ENCODE data around the gene HS3ST2.
"Not testable (repeated sequence)": the region's sequence is repeated elsewhere in the genome, so short reads cannot be mapped to it uniquely, and the experiment has no call there.

HS3ST2 gene

DNA sequence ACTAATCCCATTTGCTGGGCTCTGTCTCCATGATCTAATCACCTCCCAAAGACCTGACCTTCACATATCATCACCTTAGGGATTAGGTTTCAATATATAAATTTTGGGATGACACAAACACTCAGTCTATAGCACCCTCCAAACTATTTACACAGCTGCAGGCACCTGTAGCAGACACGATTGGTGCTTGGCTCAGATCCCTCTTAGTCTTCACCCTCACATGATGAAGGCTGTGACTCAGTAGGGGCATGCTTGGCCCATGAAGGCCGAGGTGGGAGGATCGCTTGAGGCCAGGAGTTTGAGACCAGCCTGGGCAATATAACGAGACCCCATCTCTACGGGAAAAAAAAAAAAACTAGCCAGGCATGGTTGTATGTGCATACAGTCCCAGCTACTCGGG, 73.5 kb downstream of the HS3ST2 start:
- Histone ChIP-seq H3K27ac (no peak overlapping the region), H3K4me3 (no peak overlapping the region)
- DNase-seq (ENCODE audit: low spot score): no peak
- TF ChIP-seq, protein P1, sequence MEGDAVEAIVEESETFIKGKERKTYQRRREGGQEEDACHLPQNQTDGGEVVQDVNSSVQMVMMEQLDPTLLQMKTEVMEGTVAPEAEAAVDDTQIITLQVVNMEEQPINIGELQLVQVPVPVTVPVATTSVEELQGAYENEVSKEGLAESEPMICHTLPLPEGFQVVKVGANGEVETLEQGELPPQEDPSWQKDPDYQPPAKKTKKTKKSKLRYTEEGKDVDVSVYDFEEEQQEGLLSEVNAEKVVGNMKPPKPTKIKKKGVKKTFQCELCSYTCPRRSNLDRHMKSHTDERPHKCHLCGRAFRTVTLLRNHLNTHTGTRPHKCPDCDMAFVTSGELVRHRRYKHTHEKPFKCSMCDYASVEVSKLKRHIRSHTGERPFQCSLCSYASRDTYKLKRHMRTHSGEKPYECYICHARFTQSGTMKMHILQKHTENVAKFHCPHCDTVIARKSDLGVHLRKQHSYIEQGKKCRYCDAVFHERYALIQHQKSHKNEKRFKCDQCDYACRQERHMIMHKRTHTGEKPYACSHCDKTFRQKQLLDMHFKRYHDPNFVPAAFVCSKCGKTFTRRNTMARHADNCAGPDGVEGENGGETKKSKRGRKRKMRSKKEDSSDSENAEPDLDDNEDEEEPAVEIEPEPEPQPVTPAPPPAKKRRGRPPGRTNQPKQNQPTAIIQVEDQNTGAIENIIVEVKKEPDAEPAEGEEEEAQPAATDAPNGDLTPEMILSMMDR (IDR thresholded peaks at IDR 0.05): no peak

DNA sequence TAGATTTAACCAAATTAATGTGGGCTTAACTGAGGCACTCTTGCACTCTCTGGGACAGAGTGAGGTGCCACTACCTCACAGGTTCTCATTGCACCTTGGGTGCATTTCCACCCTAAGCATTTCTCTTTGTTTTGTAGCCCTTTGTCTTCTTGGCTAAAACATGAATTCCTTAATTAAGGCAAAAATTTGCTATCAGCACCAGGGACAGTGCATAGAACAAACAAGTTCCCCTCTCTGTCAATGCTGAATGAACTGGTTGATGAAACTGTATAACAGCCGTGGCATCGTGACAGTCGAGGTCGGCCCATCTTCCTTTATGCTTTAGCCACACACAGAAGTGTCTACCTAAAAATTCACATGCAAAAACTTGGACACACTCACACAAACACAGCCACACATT, 74.8 kb downstream of the HS3ST2 start:
- no peak for DNase-seq (ENCODE audit: low spot score)
- H3K27ac ChIP-seq: no peak overlapping the region
- no peak overlapping the region for H3K4me3 ChIP-seq
- TF ChIP-seq, protein P1 (IDR thresholded peaks at IDR 0.05): no peak

DNA sequence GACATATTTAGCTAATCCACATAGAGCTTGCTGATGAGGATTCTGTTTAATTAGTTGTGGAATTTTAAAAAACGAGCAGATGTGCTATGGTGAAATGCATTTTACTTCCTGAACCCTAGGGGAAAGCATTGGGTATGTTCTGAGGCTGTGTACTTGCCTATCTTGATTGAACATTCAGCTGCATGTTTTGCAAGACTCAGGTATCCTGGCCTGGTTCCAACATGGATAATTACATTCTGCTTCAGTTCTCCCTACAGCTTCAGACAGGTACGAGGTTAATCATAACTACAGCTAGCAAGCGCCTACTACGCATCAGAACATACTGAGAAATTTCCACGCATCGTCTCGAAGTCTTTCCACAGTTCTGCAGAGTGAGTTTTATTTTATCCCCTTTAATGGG, 77.0 kb downstream of the HS3ST2 start:
- DNase-seq (ENCODE audit: low spot score): no peak
- H3K4me3 ChIP-seq: no peak overlapping the region
- H3K27ac ChIP-seq: no peak overlapping the region
- TF ChIP-seq, protein P1 (IDR thresholded peaks at IDR 0.05): no peak

DNA sequence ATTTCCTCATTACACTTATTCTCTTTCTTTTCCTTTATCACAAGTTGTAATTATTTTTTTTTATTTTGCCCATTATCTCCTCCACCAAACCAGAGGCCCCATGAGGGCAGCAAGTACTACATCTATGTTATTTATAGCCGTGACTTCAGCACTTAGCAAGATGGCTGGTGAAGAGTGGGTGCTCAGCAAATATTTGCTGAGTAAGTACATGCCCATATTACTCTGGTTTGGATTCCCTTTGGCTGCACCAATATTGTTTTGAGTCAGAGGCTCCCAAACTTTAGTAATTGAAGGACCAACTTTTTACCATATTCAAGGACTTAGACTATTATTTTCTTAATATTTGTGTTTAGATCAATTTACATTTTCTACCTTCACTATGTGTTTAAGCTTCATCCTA, 83.2 kb downstream of the HS3ST2 start:
- DNase-seq (ENCODE audit: low spot score): no peak
- no peak overlapping the region for H3K27ac ChIP-seq
- no peak overlapping the region for H3K4me3 ChIP-seq
- TF ChIP-seq, protein P1 (IDR thresholded peaks at IDR 0.05): no peak

DNA sequence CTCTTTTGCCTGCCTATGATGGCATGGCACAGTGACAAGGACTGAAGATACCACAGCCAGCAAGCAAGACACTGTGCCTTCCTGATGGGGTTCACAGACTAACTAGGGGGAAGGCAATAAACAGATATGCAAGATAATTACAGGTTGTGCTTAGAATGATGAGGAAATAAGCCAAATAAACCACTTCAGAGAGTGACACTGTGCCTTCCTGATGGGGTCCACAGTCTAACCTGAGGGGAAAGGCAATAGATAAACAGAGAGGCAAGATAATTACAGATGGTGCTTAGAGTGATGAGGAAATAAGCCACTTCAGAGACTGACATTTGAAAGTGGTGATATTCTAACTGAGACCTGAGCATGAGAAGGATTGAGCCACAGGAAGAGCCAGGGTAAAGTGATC, 84.2 kb downstream of the HS3ST2 start:
- Histone ChIP-seq H3K4me3 (no peak overlapping the region), H3K27ac (no peak overlapping the region)
- TF ChIP-seq, protein P1 (IDR thresholded peaks at IDR 0.05): no peak
- DNase-seq (ENCODE audit: low spot score): no peak

DNA sequence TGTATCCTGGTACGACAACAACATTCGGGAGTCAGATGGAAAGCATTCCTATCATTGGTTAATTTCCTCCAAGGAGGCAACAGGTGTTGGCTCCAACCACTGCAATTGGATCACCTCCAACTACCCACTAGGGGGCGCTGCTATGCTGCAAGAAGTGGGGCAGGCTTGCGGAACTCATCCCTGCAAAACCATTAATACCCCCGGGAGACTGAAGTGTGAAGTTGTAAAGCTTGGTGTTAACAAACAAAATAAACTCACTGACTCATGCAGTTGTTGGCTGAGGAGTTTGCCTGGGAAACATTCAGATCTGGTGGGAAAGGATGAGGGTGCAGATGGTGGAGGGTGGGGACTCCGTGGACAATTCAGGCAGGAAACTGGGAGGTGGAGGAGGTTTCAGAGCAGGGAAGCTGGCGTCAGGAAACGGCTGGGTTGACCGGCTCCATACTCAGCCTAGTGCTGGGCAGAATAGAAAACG, 84.9 kb downstream of the HS3ST2 start:
- H3K27ac ChIP-seq: no peak overlapping the region
- TF ChIP-seq, protein P1 (IDR thresholded peaks at IDR 0.05): peak; percentile 48
- no peak overlapping the region for H3K4me3 ChIP-seq
- no peak for DNase-seq (ENCODE audit: low spot score)

DNA sequence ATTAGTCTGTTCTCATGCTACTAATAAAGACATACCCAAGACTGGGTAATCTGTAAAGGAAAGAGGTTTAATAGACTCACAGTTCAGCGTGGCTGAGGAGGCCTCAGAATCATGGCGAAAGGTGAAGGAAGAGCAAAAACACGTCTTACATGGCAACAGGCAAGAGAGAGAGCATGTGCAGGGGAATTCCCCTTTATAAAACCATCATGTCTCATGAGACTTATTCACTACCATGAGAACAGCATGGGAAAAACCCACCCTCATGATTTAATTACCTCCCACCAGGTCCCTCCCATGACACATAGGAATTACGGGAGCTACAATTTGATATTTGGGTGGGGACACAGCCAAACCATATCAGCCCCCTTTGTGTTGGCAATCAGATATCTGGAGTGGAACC, 85.6 kb downstream of the HS3ST2 start:
- not testable (repeated sequence) for DNase-seq (ENCODE audit: low spot score); H3K27ac ChIP-seq; H3K4me3 ChIP-seq

DNA sequence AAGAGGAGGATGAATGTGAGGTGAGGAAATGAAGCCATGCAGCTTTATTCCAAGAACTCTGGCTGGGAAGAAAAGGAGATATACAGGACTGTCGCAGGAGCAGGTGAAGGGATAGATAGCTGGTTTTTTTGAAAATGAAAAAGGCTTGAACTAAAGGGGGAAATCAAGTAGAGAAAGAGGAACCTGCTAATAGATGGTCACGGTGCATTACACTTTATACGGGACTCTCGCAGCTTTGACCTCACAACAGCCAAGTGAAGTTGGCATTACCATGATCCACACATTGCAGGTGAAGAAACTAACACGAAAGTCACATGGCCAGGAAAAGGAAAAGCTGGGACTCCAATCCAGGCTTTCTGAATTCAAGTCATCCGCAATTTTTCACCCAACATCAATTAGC, 86.9 kb downstream of the HS3ST2 start:
- Histone ChIP-seq H3K27ac (no peak overlapping the region), H3K4me3 (no peak overlapping the region)
- no peak for DNase-seq (ENCODE audit: low spot score)
- TF ChIP-seq, protein P1 (IDR thresholded peaks at IDR 0.05): no peak
